Rectal smooth muscle tissue (tissue), 1 donor: ENCODE results near the gene LYAR.
A peak's percentile ranks its signal among the peaks of the same experiment; 100 is the strongest.
"Not testable (repeated sequence)": the region's sequence is repeated elsewhere in the genome, so short reads cannot be mapped to it uniquely, and the experiment has no call there.

ENCODE experiments used
- H3K27ac ChIP-seq: one replicate; pipeline ENCODE4 v1.7.0; 2013; ENCODE audit warnings: low read depth, low read length, inconsistent platforms
- H3K27me3 ChIP-seq: one replicate; pipeline ENCODE4 v1.7.0; 2013; ENCODE audit warnings: low read length; ENCODE audit not compliant: control insufficient read depth, insufficient read depth
- H3K36me3 ChIP-seq: one replicate; pipeline ENCODE4 v1.7.0; 2013; ENCODE audit warnings: low read length; ENCODE audit not compliant: control insufficient read depth, insufficient read depth
- H3K4me1 ChIP-seq: one replicate; pipeline ENCODE4 v1.7.0; 2013; ENCODE audit warnings: low read length; ENCODE audit not compliant: control insufficient read depth, insufficient read depth
- H3K4me3 ChIP-seq: one replicate; pipeline ENCODE4 v1.7.0; 2013; ENCODE audit warnings: low read length
- H3K9ac ChIP-seq: one replicate; pipeline ENCODE4 v1.7.0; 2013; ENCODE audit warnings: low read length

Gene LYAR

DNA sequence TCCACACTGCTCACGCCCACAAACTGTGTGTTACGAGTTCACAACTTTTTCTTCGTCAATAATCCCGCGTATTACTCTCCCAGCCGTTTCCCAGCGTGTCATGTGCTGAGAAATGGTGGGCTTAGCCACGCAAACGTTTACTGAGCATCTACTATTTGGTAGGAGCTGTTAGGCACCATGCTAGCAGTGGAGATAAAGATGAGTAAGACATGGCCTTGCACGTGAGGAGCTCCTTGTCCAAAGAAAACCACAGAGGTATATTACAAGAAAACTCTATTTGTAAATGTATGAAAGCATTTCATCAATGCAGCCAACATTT, 41.1 kb downstream of the LYAR start:
- Histone ChIP-seq H3K4me3 (peak overlapping the region; percentile 77), H3K27ac (peak overlapping the region; percentile 97), H3K27me3 (no peaks in the 10 kb centered on the region), H3K9ac (peak overlapping the region; percentile 86), H3K4me1 (peaks cover 13% of the 10 kb centered on the region), H3K36me3 (peaks cover 15% of the 10 kb centered on the region)

DNA sequence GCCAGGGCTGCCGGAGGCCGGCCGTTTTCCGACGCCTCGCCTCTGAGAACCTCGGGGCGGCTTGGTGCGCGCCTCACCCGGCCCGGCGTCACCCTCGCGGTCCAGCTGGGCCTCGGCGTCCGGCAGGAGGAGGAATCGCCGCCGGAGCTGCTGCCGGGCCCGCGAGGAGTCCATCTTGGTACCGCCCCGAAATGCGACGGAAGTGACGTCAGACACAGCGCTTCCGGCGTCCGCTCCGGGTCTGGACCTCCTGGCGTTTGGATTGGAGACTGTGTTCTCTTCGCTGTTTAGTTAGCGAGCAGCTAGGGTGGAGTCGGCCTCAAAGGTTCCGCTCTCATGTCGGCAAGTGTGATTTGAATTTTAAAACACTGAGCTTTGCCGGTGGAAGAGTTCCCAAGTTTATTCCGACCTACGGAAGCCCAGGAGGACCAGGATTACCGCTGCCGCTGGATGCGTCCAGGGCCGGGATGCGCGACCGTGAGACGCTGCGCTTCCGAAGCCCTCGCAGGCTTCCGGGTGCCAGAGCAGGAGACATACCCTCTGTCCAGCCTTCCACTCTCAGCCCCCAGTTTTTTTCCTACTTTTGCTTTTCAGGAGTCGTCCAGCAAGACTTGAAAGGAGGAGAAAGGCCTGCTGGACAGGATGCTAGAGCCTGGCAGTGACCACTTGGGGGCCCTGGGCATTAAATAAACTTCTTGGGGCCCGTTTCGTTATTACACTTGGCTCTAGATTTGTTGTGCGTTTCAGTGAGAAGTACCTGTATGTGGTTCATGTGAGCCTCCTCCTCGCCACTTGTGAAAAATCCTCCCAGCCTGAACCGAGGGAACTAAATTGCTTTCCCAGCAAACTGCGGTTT, 41.7 kb downstream of the LYAR start, which contains the start of gene TMEM128:
Gene TMEM128 (minus strand): TSS at position 195 of the 856 bp plus-strand sequence. CDS start 21 bp downstream, at position 174.
- no peaks in the 10 kb centered on the region for H3K27me3 ChIP-seq
- peak within 1 kb of the TSS; percentile 97 for H3K27ac ChIP-seq
- peak within 1 kb of the TSS; percentile 86 for H3K9ac ChIP-seq
- peaks cover 13% of the 10 kb centered on the region for H3K4me1 ChIP-seq
- H3K4me3 ChIP-seq: peak within 1 kb of the TSS; percentile 77
- peaks cover 17% of the 10 kb centered on the region for H3K36me3 ChIP-seq

DNA sequence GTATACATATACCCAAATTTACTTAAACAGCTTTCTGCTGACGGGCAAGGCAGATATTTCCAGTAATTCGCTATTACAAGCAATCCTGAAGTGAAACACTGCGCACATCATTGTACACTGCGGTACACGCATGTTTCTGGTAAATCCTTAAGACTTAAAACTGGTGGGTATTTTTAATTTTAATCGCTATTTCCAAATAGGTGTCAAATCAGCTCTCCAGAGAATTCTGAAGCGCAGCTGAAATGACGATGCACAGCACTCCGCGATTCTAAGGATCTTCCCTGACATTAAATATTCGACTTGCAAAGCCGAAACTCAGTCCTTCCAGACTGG, 42.3 kb downstream of the LYAR start:
- peak overlapping the region; percentile 97 for H3K27ac ChIP-seq
- H3K36me3 ChIP-seq: peaks cover 17% of the 10 kb centered on the region
- peak overlapping the region; percentile 69 for H3K9ac ChIP-seq
- H3K4me3 ChIP-seq: peak overlapping the region; percentile 77
- H3K4me1 ChIP-seq: peaks cover 13% of the 10 kb centered on the region
- H3K27me3 ChIP-seq: no peaks in the 10 kb centered on the region

DNA sequence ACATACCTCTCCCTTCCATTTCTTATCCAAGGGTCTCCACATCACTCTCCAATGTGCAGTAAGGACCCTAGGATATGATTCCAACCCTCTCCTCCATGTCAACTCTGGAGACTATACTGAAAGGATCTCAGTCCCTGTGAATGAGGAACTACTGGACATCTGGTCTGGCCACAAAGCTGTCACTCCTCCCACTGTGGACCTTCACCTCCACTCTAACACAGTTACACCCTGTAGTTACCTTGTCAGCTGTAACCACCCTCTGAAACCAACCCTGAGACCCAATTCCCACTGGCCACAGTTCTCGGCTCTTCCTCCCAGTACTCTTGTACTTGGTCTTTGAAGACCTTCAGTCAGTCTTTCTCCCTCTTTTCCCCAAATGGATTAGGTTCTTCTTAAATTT, 44.8 kb downstream of the LYAR start:
- H3K27ac ChIP-seq: no peak overlapping the region
- H3K27me3 ChIP-seq: no peaks in the 10 kb centered on the region
- H3K4me1 ChIP-seq: peaks cover 13% of the 10 kb centered on the region
- no peak overlapping the region for H3K4me3 ChIP-seq
- H3K36me3 ChIP-seq: peaks cover 23% of the 10 kb centered on the region
- no peak overlapping the region for H3K9ac ChIP-seq

DNA sequence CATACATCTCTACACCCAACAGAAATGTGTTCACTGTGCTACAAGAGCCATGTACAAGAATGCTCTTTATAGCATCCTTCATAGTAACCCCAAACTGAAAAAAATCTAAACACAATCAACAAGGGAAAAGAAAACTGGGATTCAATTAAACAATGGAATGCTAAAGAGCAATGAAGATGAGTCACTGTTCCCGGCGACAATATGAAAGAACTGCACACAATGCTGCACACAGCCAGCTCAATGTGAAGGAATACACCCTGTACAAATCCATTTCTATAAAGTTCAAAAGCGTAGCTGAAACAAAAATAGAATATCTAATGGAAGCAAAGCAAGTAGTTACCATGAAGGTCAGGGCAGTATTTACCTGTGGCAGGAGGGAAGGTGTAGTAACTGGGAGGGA, 50.4 kb downstream of the LYAR start:
- not testable (repeated sequence) for H3K27ac ChIP-seq
- peaks cover 21% of the 10 kb centered on the region for H3K36me3 ChIP-seq

DNA sequence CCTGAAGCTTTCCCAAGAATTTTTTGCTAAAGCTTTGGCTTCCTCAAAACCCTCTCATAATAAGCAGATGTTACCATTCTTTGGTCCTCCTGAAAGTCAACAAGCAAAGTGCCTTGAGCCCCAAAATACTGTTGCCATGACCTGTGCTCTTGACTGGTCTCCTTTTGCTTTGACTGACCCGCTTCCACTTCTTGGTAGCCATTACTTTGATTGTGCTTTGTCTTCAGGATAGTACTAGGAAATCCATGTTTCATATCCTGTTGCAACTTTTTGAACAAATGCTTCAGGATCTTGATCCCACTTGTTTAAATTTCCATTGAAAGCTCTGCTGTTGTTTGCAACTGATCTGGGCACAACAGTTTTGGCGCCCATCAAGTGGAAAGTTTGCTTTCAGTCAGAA, 56.3 kb downstream of the LYAR start:
- H3K27ac ChIP-seq: no peak overlapping the region
- no peak overlapping the region for H3K4me3 ChIP-seq
- H3K9ac ChIP-seq: no peak overlapping the region
- H3K27me3 ChIP-seq: peaks cover 2% of the 10 kb centered on the region
- H3K36me3 ChIP-seq: peaks cover 4% of the 10 kb centered on the region
- no peaks in the 10 kb centered on the region for H3K4me1 ChIP-seq

More for the DNA sequence above, 50.4 kb downstream of the LYAR start:
- H3K4me1 ChIP-seq, H3K27me3 ChIP-seq, H3K4me3 ChIP-seq, H3K9ac ChIP-seq: not testable (repeated sequence)

DNA sequence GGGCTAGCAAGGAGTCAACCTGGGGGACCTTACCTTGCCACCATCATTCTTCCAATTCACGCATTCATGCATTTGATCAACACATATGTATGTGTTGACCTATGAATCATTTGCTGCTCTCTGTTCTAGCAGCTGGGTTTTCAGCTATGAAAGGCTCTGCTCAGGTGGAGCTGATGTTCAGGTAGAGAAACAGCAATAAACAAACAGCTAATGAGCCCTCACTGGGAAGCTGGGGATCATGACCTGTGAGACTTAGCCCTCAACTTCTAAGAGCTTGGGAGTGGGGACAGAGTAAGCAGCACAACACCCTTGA, 61.6 kb downstream of the LYAR start:
- Histone ChIP-seq H3K4me3 (no peak overlapping the region), H3K36me3 (no peaks in the 10 kb centered on the region), H3K9ac (no peak overlapping the region), H3K4me1 (no peaks in the 10 kb centered on the region), H3K27ac (no peak overlapping the region), H3K27me3 (peaks cover 2% of the 10 kb centered on the region)

DNA sequence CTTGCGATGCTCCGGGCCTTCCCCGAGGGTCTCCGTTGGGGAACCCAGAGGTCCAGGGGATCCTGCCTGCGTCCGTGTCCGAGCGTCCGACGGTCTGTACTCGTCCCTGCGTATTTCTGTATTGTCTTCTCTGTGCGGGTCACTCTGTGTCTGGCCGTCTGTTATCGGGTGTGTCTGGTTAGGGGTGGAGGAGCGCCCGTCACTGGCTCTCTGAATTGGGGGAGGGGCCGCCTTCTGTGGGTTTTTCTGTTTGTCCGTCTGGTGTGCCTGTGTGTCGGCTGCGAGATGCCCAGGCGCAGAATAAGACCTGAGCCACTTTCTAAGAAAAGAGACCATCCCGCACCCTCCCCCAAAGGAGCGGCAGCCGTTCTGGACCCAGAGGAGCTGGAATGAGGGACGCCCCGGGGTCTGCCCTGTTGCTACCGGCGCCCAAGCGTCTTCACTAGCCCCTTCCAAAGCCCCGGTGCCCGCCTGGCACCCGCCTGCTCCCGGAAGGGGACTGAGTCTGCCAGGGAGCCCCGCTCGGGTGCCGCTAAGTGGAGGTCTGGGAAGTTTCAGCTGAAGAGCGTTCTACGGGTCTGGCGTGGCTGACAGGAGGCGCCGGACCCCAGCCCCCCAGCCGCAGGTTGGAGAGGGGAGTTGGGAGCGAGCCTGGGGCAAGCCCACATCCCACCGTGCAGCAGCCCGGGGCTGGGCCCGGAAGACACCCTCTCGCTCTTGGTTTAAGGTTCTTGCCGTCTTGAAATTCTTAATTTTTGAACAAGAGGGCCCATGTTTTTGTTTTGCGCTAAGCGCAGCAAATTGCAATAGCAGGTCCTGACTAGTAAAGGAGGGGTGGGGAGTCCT, 62.2 kb downstream of the LYAR start:
- H3K36me3 ChIP-seq: no peaks in the 10 kb centered on the region
- no peaks in the 10 kb centered on the region for H3K4me1 ChIP-seq
- peaks cover 2% of the 10 kb centered on the region for H3K27me3 ChIP-seq
- H3K27ac ChIP-seq: no peak overlapping the region
- H3K9ac ChIP-seq: no peak overlapping the region
- no peak overlapping the region for H3K4me3 ChIP-seq

DNA sequence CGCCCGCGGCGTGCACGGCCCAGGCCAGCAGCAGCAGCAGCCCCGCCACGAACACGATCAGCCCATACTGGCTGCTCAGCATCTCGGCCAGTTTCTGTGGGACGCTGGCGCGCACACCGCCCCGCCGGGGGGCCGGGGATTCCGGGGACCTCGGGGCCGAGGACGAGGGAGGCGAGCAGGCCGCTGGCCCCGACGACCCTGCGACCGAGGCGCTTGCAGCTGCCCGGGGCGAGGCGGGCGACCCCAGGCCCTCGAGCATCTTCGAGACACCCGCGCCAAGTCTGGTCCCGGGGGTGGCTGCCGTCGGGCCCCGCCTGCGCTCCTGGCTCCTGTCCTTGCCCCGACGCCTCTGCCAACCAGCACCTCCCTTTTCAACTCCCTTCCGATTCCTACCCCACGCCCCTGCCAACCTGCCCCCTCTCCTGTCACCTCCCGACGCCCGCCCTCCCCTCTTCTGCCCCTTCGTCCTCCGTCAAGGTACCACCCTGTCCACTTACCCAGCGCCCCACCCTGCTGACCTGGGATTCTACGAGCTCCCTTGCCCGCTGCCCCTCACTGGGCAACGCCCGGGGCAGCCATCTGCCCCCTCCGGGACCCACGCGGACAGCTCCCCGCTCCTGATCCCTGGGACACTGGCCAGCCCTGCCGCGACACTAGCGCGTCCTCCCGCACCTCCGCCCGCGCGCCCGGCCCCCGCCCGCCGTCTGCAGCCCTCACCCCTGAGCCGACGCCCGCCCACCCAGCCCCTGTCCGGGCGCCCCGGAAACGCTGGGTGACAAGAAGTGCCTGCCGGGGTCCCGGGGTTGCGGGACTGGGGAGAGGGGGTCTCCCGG, 63.1 kb downstream of the LYAR start, which contains the start of gene OTOP1:
Gene OTOP1 (minus strand): TSS at position 324 of the 833 bp plus-strand sequence. CDS start 65 bp downstream, at position 259.
- H3K36me3 ChIP-seq: no peaks in the 10 kb centered on the region
- H3K4me3 ChIP-seq: no peak within 1 kb of the TSS
- H3K27me3 ChIP-seq: peaks cover 2% of the 10 kb centered on the region
- H3K9ac ChIP-seq: no peak within 1 kb of the TSS
- H3K4me1 ChIP-seq: no peaks in the 10 kb centered on the region
- no peak within 1 kb of the TSS for H3K27ac ChIP-seq

DNA sequence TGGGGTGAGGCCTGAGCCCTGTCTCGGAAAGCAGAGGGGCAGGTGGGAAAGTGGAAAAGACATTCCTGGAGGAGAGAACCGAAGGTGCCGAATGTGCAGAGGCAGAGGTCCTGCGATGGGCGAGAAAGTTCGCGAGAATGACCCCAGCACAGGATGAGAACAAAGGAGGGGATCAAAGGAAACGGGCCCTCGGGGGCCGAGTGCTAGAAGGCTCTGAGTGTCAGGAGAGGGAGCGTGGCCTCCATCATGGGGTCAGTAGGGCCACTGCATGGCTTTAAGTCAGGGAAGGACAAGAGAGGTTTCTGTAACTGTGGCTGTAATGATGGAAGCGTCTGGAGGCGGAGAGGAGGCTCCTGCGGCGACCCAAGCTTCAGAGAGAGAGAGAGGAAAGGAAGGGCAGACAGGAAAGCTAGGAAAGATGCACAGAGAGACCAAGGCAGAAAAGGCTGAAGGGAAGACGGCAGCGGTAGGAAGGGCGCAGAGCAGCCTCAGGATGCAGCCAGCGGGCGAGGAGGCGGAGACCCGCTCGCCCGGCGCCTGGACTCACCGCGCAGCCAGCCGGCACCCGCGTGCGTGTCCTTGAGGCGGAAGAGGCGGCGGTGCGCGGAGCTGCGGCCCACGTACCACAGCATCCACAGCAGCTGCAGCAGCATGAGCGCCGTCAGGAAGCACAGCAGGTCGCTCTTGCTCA, 63.9 kb downstream of the LYAR start:
- H3K27me3 ChIP-seq: peaks cover 2% of the 10 kb centered on the region
- H3K36me3 ChIP-seq: no peaks in the 10 kb centered on the region
- no peaks in the 10 kb centered on the region for H3K4me1 ChIP-seq
- no peak overlapping the region for H3K27ac ChIP-seq
- no peak overlapping the region for H3K4me3 ChIP-seq
- H3K9ac ChIP-seq: no peak overlapping the region
